Spleen (tissue), 11 donors: Measurements from ENCODE around the gene RNF31. TPM values are rescaled to one million over a fixed set of nuclear protein-coding genes. Genes with fewer than 3 reads are reported as not detected.
A peak's percentile ranks its signal among the peaks of the same experiment; 100 is the strongest.
"Not testable (repeated sequence)": the region's sequence is repeated elsewhere in the genome, so short reads cannot be mapped to it uniquely, and the experiment has no call there.

Experiments
- DNase-seq: peaks from one replicate; pipeline ENCODE4 v3.0.0-alpha.2; 2020
- H3K27ac ChIP-seq, 8 donors: fragments of 200-600 bp; sonication (generic) in 7 of 8; 1 replicate in 4 of 8; 2 replicates in 4 of 8; pipeline versions ENCODE4 v1.5.0 to v1.8.0; 2016 to 2021; ENCODE audit warnings: inconsistent platforms in 4 of 8, mild to moderate bottlenecking in 4 of 8, moderate library complexity in 1 of 8
- H3K27me3 ChIP-seq, 7 donors: fragments of 200-600 bp; sonication (generic) in 6 of 7; replicated peaks in 1 of 7; 1 replicate in 4 of 7; 2 replicates in 3 of 7; pipeline versions ENCODE4 v1.5.0 to v1.8.0; 2016 to 2021; ENCODE audit warnings: inconsistent platforms in 3 of 7, mild to moderate bottlenecking in 1 of 7
- H3K36me3 ChIP-seq, 6 donors: fragments of 200-600 bp; sonication (generic) in 5 of 6; 1 replicate in 4 of 6; 2 replicates in 2 of 6; pipeline versions ENCODE4 v1.5.0 to v1.8.0; 2016 to 2021; ENCODE audit warnings: inconsistent platforms in 2 of 6
- H3K4me1 ChIP-seq, 6 donors: fragments of 200-600 bp; sonication (generic) in 5 of 6; 1 replicate in 3 of 6; 2 replicates in 3 of 6; pipeline versions ENCODE4 v1.5.0 to v1.8.0; 2016 to 2021; ENCODE audit warnings: inconsistent platforms in 3 of 6
- H3K4me3 ChIP-seq, 8 donors: fragments of 200-600 bp; sonication (generic) in 7 of 8; 1 replicate in 4 of 8; 2 replicates in 4 of 8; pipeline versions ENCODE4 v1.5.0 to v1.8.0; 2016 to 2021; ENCODE audit warnings: inconsistent platforms in 4 of 8, mild to moderate bottlenecking in 4 of 8, moderate library complexity in 2 of 8
- H3K9me3 ChIP-seq, 8 donors: fragments of 200-600 bp; sonication (generic) in 7 of 8; 1 replicate in 4 of 8; 2 replicates in 4 of 8; pipeline versions ENCODE4 v1.5.0 to v1.8.0; 2016 to 2021; ENCODE audit warnings: inconsistent platforms in 4 of 8
- CTCF ChIP-seq, 11 experiments: fragments of 200-600 bp in 7 of 11; fragments of 450-650 bp in 4 of 11; sonication (generic) in 4 of 11; IDR thresholded peaks in 8 of 11; conservative IDR thresholded peaks in 3 of 11; 1 replicate in 7 of 11; 2 replicates in 4 of 11; pipeline versions ENCODE4 v1.4.0 to v1.8.0; 2016 to 2021; ENCODE audit warnings: antibody characterized with exemption in 11 of 11, inconsistent platforms in 4 of 11, mild to moderate bottlenecking in 1 of 11
- POLR2A ChIP-seq, 3 donors: fragments of 450-650 bp; IDR thresholded peaks; one replicate each; pipeline ENCODE4 v1.5.1; 2017; ENCODE audit warnings: antibody characterized with exemption in 3 of 3, mild to moderate bottlenecking in 1 of 3
- POLR2AphosphoS5 ChIP-seq, 3 donors: sonication (generic); formaldehyde crosslinking; IDR thresholded peaks; one replicate each; pipeline ENCODE4 v1.5.1; 2017; ENCODE audit warnings: antibody characterized with exemption in 3 of 3
- WGBS, 5 donors: extraction: QIAGEN DNeasy Blood & Tissue Kit in 3 of 5; methylation state at CpG; one replicate each; pipeline versions ENCODE4 v1.1.5 to v1.1.7; 2013 to 2018; 5-methylcytosine and 5-hydroxymethylcytosine counted together
- intact Hi-C: fragments of 100-400 bp; cut with DNase I; formaldehyde crosslinking; loops from one replicate; pipeline ENCODE4 v1.15.0; 2023; ENCODE audit warnings: low total_unique reads
- polyA plus RNA-seq, 3 donors: library from polyadenylated mRNA; stranded (reverse); fragments of 200-250 nt; gene quantifications; one replicate each; pipeline ENCODE4 v1.2.1, GENCODE V29; 2013
- total RNA-seq, 7 donors: library from RNA; depleted of rRNA in 3 of 7; stranded (reverse); fragments of >200 nt in 3 of 7; fragmentation: NEBNext Ultra II Directional in 4 of 7; extraction: Animal tissue kit (Norgen Biotek cat#: 25700) in 4 of 7; gene quantifications; one replicate each; pipeline versions ENCODE4 v1.1.0 to v1.2.1, GENCODE V29; 2016 to 2021
- donor health status: healthy with polysubstance abuse.
- donor health status: DM: no; HTN: no; CAD: no; lungs with moderate emphysema.
- donor health status: DM: no; HTN: no; CAD: no.
- donor health status: Bipolar disorder and iron deficiency.
- donor health status: healthy.
- donor health status: DM: no; HTN: no; CAD: no.
- donor health status: DM: yes; HTN: yes; CAD: no.

The RNF31 gene
- total and polyA plus RNA-seq, 10 donors, result 56.5 to 148 (median 103) TPM

GRCh38 chr14:24100197-24100981, 46.9 kb upstream of the RNF31 start:
- no peaks in the 10 kb centered on the region for H3K27me3 ChIP-seq
- TF ChIP-seq POLR2AphosphoS5 (IDR thresholded peaks at IDR 0.05) (no peak), POLR2A (IDR thresholded peaks at IDR 0.05) (no peak), CTCF (IDR thresholded peaks at IDR 0.05 in 8 of 11, conservative IDR thresholded peaks at IDR 0.05 in 3 of 11) (no peak)
- peaks cover 0 to 88% (median 52%) of the 10 kb centered on the region in 6 donors for H3K36me3 ChIP-seq
- DNase-seq, result peak; percentile 40
- H3K27ac ChIP-seq, result no peak overlapping the region
- no peaks in the 10 kb centered on the region for H3K9me3 ChIP-seq
- 77 to 88% (median 82%) methylated on average over 4 of the region's 4 CpGs for WGBS, 5 donors
- intact Hi-C loops, result no loop called here
- H3K4me3 ChIP-seq, result no peak overlapping the region
- H3K4me1 ChIP-seq, result peaks cover 6 to 22% (median 8%) of the 10 kb centered on the region in 6 donors

GRCh38 chr14:24100982-24101494, 46.3 kb upstream of the RNF31 start:
- 95 to 100% (median 97%) methylated on average over 2 to 3 of the region's 3 CpGs for WGBS, 5 donors
- no peak overlapping the region for H3K4me3 ChIP-seq
- no peaks in the 10 kb centered on the region for H3K27me3 ChIP-seq
- no peak overlapping the region for H3K27ac ChIP-seq
- peaks cover under 1 to 21% (median 4%) of the 10 kb centered on the region in 6 donors for H3K4me1 ChIP-seq
- no peaks in the 10 kb centered on the region for H3K9me3 ChIP-seq
- TF ChIP-seq POLR2AphosphoS5 (IDR thresholded peaks at IDR 0.05) (no peak), CTCF (IDR thresholded peaks at IDR 0.05 in 8 of 11, conservative IDR thresholded peaks at IDR 0.05 in 3 of 11) (no peak), POLR2A (IDR thresholded peaks at IDR 0.05) (no peak)
- intact Hi-C loops, result no loop called here
- DNase-seq, result peak; percentile 40
- H3K36me3 ChIP-seq, result peaks cover 0 to 88% (median 52%) of the 10 kb centered on the region in 6 donors

- DNase-seq, result peak; percentile 34
- Histone ChIP-seq H3K27me3 (no peaks in the 10 kb centered on the region), H3K4me3 (no peak overlapping the region), H3K9me3 (no peaks in the 10 kb centered on the region), H3K27ac (no peak overlapping the region), H3K36me3 (peaks cover 0 to 78% (median 52%) of the 10 kb centered on the region in 6 donors), H3K4me1 (peaks cover 3 to 21% (median 12%) of the 10 kb centered on the region in 6 donors)
- intact Hi-C loops, result no loop called here
- TF ChIP-seq POLR2AphosphoS5 (IDR thresholded peaks at IDR 0.05) (peak in 1 of 3 donors; percentile 4), CTCF (IDR thresholded peaks at IDR 0.05 in 8 of 11, conservative IDR thresholded peaks at IDR 0.05 in 3 of 11) (no peak)
- WGBS, 5 donors, result 88 to 95% (median 93%) methylated on average over 7 of the region's 7 CpGs
These were observed 44.8 kb upstream of the RNF31 start for GRCh38 chr14:24102357-24103048.

- TF ChIP-seq POLR2A (IDR thresholded peaks at IDR 0.05) (no peak), CTCF (IDR thresholded peaks at IDR 0.05 in 8 of 11, conservative IDR thresholded peaks at IDR 0.05 in 3 of 11) (no peak), POLR2AphosphoS5 (IDR thresholded peaks at IDR 0.05) (peak in 1 of 3 donors; percentile 18)
- Histone ChIP-seq H3K27me3 (no peaks in the 10 kb centered on the region), H3K27ac (no peak overlapping the region), H3K36me3 (peaks cover 0 to 68% (median 44%) of the 10 kb centered on the region in 6 donors), H3K4me1 (peaks cover 3 to 28% (median 18%) of the 10 kb centered on the region in 6 donors), H3K9me3 (no peaks in the 10 kb centered on the region), H3K4me3 (no peak overlapping the region)
- intact Hi-C loops, result no loop called here
- 86 to 96% (median 92%) methylated on average over 12 to 13 of the region's 13 CpGs for WGBS, 5 donors
- peak; percentile 71 for DNase-seq
These were observed 43.8 kb upstream of the RNF31 start for GRCh38 chr14:24103451-24103850.

- peaks cover 0 to 46% (median 21%) of the 10 kb centered on the region in 6 donors for H3K36me3 ChIP-seq
- intact Hi-C loops, H3K27me3 ChIP-seq, H3K4me3 ChIP-seq, DNase-seq, H3K9me3 ChIP-seq: not testable (repeated sequence)
- peak overlapping the region in 6 of 8 donors; percentile 4 to 72 (median 54) for H3K27ac ChIP-seq
- WGBS, 5 donors, result 88 to 92% (median 91%) methylated on average over 8 of the region's 8 CpGs
- H3K4me1 ChIP-seq, result peaks cover 11 to 50% (median 41%) of the 10 kb centered on the region in 6 donors
These were observed 41.6 kb upstream of the RNF31 start for GRCh38 chr14:24105609-24106239.
